Breast epithelium (tissue), 4 donors: ENCODE results near the gene NKD2. TPM values are rescaled to one million over a fixed set of nuclear protein-coding genes. Genes with fewer than 3 reads are reported as not detected.

Experiments
- DNase-seq, 2 donors: peaks; one replicate each; pipeline ENCODE4 v3.0.0-alpha.2; 2019; ENCODE audit warnings: low spot score in 2 of 2
- H3K27ac ChIP-seq, 2 donors: fragments of 200-600 bp; sonication (generic) in 1 of 2; one replicate each; pipeline ENCODE4 v1.5.1; 2016 to 2019; ENCODE audit warnings: mild to moderate bottlenecking in 1 of 2
- H3K27me3 ChIP-seq, 2 donors: fragments of 200-600 bp; sonication (generic) in 1 of 2; one replicate each; pipeline versions ENCODE4 v1.5.1 to v1.6.0; 2017 to 2019; ENCODE audit warnings: control low read depth in 1 of 2, mild to moderate bottlenecking in 1 of 2
- H3K36me3 ChIP-seq: fragments of 200-600 bp; one replicate; pipeline ENCODE4 v1.5.1; 2019
- H3K4me1 ChIP-seq, 2 donors: fragments of 200-600 bp; sonication (generic); one replicate each; pipeline ENCODE4 v1.5.1; 2016 to 2019; ENCODE audit warnings: control low read depth in 1 of 2
- H3K4me3 ChIP-seq, 3 donors: fragments of 200-600 bp; sonication (generic); 1 replicate in 2 of 3; 2 replicates in 1 of 3; pipeline ENCODE4 v1.5.1; 2016 to 2019; ENCODE audit warnings: mild to moderate bottlenecking in 3 of 3, moderate library complexity in 2 of 3
- H3K9me3 ChIP-seq, 2 donors: fragments of 200-600 bp; sonication (generic) in 1 of 2; one replicate each; pipeline ENCODE4 v1.5.1; 2016 to 2019; ENCODE audit warnings: control low read depth in 1 of 2
- CTCF ChIP-seq, 3 donors: fragments of 450-650 bp; IDR thresholded peaks; one replicate each; pipeline ENCODE4 v1.5.1; 2016 to 2017; ENCODE audit warnings: antibody characterized with exemption in 3 of 3, mild to moderate bottlenecking in 3 of 3, moderate library complexity in 3 of 3
- POLR2A ChIP-seq: fragments of 450-650 bp; IDR thresholded peaks from one replicate; pipeline ENCODE4 v1.6.1; 2016; ENCODE audit warnings: antibody characterized with exemption, mild to moderate bottlenecking, moderate library complexity
- POLR2AphosphoS5 ChIP-seq, 3 donors: sonication (generic); formaldehyde crosslinking; IDR thresholded peaks; one replicate each; pipeline ENCODE4 v1.6.1; 2017; ENCODE audit warnings: antibody characterized with exemption in 3 of 3
- intact Hi-C: fragments of 100-400 bp; cut with DNase I; formaldehyde crosslinking; loops from one replicate; pipeline ENCODE4 v1.15.1; 2023; ENCODE audit warnings: low total_unique reads
- total RNA-seq, 3 donors: library from RNA; depleted of rRNA; stranded (reverse); fragments of >200 nt; gene quantifications; one replicate each; pipeline ENCODE4 v1.1.0, GENCODE V29; 2016

NKD2 gene
- total RNA-seq, 3 donors from 2014 or later: 5.9 to 16.7 TPM; not detected in 1

- intact Hi-C loops: no loop called here
Measured at GRCh38 chr5:1030801-1031271, 22.2 kb downstream of the NKD2 start.

GRCh38 chr5:1031306-1031959, 22.8 kb downstream of the NKD2 start:
- DNase-seq: no peak
- Histone ChIP-seq H3K27ac (no peak overlapping the region), H3K4me3 (no peak overlapping the region), H3K4me1 (no peaks in the 10 kb centered on the region), H3K9me3 (no peaks in the 10 kb centered on the region), H3K36me3 (no peaks in the 10 kb centered on the region), H3K27me3 (no peaks in the 10 kb centered on the region)
- intact Hi-C loops: no loop called here
- TF ChIP-seq POLR2AphosphoS5 (IDR thresholded peaks at IDR 0.05) (no peak), CTCF (IDR thresholded peaks at IDR 0.05) (no peak), POLR2A (no peak)

More at GRCh38 chr5:1030801-1031271, 22.2 kb downstream of the NKD2 start:
- no peaks in the 10 kb centered on the region for H3K36me3 ChIP-seq
- no peaks in the 10 kb centered on the region for H3K4me1 ChIP-seq
- no peak overlapping the region for H3K27ac ChIP-seq
- no peaks in the 10 kb centered on the region for H3K9me3 ChIP-seq
- TF ChIP-seq POLR2AphosphoS5 (IDR thresholded peaks at IDR 0.05) (no peak), CTCF (IDR thresholded peaks at IDR 0.05) (no peak), POLR2A (no peak)
- no peak overlapping the region for H3K4me3 ChIP-seq
- no peak for DNase-seq
- no peaks in the 10 kb centered on the region for H3K27me3 ChIP-seq

GRCh38 chr5:1032011-1032410, 23.4 kb downstream of the NKD2 start:
- no peaks in the 10 kb centered on the region for H3K9me3 ChIP-seq
- no peaks in the 10 kb centered on the region for H3K27me3 ChIP-seq
- H3K27ac ChIP-seq: no peak overlapping the region
- H3K4me3 ChIP-seq: no peak overlapping the region
- TF ChIP-seq CTCF (IDR thresholded peaks at IDR 0.05) (no peak), POLR2AphosphoS5 (IDR thresholded peaks at IDR 0.05) (no peak), POLR2A (no peak)
- no peaks in the 10 kb centered on the region for H3K36me3 ChIP-seq
- no peaks in the 10 kb centered on the region for H3K4me1 ChIP-seq
- intact Hi-C loops: no loop called here
- no peak for DNase-seq

GRCh38 chr5:1032551-1033027, 24.0 kb downstream of the NKD2 start:
- Histone ChIP-seq H3K4me3 (no peak overlapping the region), H3K4me1 (no peaks in the 10 kb centered on the region), H3K9me3 (no peaks in the 10 kb centered on the region), H3K27ac (no peak overlapping the region), H3K27me3 (no peaks in the 10 kb centered on the region), H3K36me3 (no peaks in the 10 kb centered on the region)
- intact Hi-C loops: no loop called here
- TF ChIP-seq CTCF (IDR thresholded peaks at IDR 0.05) (no peak), POLR2AphosphoS5 (IDR thresholded peaks at IDR 0.05) (no peak)
- DNase-seq: no peak

- H3K36me3 ChIP-seq: no peaks in the 10 kb centered on the region
- H3K4me3 ChIP-seq: no peak overlapping the region
- no peak overlapping the region for H3K27ac ChIP-seq
- TF ChIP-seq POLR2A (no peak), POLR2AphosphoS5 (IDR thresholded peaks at IDR 0.05) (no peak), CTCF (IDR thresholded peaks at IDR 0.05) (no peak)
- DNase-seq: no peak
- H3K9me3 ChIP-seq: no peaks in the 10 kb centered on the region
- no peaks in the 10 kb centered on the region for H3K27me3 ChIP-seq
- no peaks in the 10 kb centered on the region for H3K4me1 ChIP-seq
- intact Hi-C loops: no loop called here
Measured at GRCh38 chr5:1033178-1033577, 24.6 kb downstream of the NKD2 start.
